Occipital lobe (tissue), 2 donors: ENCODE data around the gene CSNK2A1. TPM values are rescaled to one million over a fixed set of nuclear protein-coding genes. Genes with fewer than 3 reads are reported as not detected.
"Not testable (repeated sequence)": the region's sequence is repeated elsewhere in the genome, so short reads cannot be mapped to it uniquely, and the experiment has no call there.

Experiments used
- DNase-seq: peaks from one replicate; lab custom pipeline; 2025; lab: John Stamatoyannopoulos, UW
- total RNA-seq: library from RNA; depleted of rRNA; stranded (reverse); fragments of >200 nt; gene quantifications from one replicate; pipeline ENCODE4 v1.2.3, GENCODE V29; 2014

CSNK2A1 gene
- 187 TPM for total RNA-seq

GRCh38 chr20:543369-544152 lies at the start of gene CSNK2A1:
Gene CSNK2A1, minus strand, starts transcription at chr20:543790. Its CDS starts 35,239 bp downstream, at chr20:508551.
- DNase-seq, result peak; percentile 95

GRCh38 chr20:592506-592905 lies 48.9 kb upstream of the CSNK2A1 start:
- no peak for DNase-seq

GRCh38 chr20:591941-592340 lies 48.4 kb upstream of the CSNK2A1 start:
- DNase-seq, result no peak

- DNase-seq, result no peak
Measured at GRCh38 chr20:588932-589672, 45.5 kb upstream of the CSNK2A1 start.

DNA sequence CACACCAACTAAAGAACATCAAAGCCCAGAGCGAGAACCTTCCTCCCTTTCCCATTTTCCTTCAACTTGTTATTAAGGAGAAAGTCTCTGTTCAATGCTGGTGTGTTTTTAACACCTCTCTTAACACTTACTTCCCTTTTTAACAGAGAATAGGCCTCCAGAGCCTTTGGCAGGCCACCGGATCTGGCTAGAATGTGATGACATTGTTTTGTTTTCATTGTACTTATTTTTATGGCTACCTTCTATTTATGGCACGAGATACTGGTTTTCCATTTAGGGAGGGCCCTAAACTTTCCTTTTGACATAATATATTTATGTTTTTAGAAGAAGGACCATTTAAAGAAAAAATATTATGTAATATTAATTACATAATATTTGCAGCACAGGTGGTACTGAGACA lies 44.9 kb upstream of the CSNK2A1 start:
- no peak for DNase-seq

- no peak for DNase-seq
Measured at GRCh38 chr20:584971-585301, 41.3 kb upstream of the CSNK2A1 start.

DNA sequence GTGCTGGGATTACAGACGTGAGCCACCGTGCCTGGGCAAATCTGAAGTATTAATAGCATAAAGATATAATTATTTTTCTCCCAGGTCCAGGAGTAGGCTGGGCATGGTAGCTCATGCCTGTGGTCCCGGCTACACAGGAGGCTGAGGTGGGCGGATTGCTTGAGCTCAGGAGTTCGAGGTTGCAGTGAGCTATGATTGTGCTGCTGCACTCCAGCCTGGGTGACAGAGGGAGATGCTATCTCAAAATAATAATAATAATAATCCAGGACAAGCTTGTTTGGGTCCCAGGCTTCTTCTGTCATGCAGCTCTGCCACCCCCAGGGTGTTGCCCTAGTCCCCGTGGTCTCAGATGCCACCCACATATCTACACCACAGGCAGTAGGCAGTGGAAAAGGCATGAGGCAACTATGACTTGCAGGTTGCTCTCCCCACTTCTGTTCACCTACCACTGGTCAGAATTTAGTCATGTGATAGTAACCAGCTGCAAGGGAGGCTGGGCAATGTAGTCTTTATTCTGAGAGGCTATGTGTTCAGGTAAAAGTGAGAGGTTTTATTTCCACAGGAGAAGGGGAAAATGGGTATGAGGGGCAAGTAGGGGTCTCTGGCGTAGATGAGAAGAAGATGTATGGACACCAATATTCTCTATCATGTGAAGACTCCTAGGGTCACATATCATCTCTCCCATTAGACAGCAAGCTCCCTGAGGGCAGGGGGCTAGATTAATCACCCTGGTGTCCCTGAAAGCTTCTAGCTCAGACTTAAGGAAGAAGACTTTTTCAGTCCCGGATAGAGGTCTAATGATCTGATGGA lies 40.8 kb upstream of the CSNK2A1 start:
- no peak for DNase-seq

DNA sequence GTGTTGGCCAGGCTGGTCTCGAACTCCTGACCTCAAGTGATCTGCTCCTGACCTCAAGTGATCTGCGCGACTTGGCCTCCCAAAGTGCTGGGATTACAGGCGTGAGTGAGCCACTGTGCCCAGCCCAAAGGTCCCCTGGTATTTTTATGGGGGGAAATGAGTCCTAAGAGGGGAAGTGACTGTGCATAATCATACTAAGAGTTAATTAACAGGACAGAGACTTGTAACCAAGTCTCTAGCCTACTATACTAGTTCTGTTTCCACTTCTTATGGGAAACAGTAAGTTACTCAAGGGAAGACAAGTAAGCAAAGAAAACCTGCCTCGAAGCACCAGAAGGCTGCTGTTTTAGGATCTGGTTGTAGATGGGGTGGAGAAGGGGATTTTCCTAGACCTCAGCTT lies 38.6 kb upstream of the CSNK2A1 start:
- no peak for DNase-seq

- DNase-seq, result not testable (repeated sequence)
Measured at GRCh38 chr20:578940-579690, 35.5 kb upstream of the CSNK2A1 start.

DNA sequence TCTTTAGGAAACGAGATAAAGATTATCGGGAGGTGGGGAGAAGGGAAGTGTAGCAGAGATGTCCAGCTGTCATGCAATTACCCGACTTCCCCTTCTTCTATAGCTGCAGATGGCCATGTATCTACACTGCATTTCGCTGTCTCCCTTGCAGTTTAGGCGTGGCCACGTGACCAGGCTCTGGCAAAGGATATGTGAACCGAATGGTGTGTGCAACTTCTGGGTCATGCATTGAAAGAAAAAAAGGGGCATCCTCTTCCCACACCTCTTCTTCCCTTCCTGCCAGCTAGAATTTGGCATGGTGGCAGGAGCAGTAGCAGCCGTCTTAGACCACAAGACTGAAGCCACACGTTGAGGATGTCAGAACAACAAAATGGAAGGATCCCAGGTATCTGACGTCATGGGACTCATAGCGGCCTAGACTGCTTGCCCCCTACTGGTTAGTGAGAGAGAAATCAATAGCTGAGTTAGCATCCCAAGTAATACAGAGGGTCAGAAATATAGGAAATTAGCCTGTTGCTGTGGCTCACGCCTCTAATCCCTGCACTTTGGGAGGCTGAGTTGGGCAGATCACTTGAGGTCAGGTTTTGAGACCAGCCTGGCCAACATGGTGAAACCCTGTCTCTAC lies 33.7 kb upstream of the CSNK2A1 start:
- no peak for DNase-seq

GRCh38 chr20:576156-576555 lies 32.6 kb upstream of the CSNK2A1 start:
- no peak for DNase-seq

GRCh38 chr20:575230-575629 lies 31.6 kb upstream of the CSNK2A1 start:
- DNase-seq, result no peak

GRCh38 chr20:574297-574942 lies 30.8 kb upstream of the CSNK2A1 start:
- no peak for DNase-seq

GRCh38 chr20:573414-574296 lies 30.1 kb upstream of the CSNK2A1 start:
- no peak for DNase-seq

- DNase-seq, result no peak
Measured at GRCh38 chr20:572727-573126, 29.1 kb upstream of the CSNK2A1 start.

DNA sequence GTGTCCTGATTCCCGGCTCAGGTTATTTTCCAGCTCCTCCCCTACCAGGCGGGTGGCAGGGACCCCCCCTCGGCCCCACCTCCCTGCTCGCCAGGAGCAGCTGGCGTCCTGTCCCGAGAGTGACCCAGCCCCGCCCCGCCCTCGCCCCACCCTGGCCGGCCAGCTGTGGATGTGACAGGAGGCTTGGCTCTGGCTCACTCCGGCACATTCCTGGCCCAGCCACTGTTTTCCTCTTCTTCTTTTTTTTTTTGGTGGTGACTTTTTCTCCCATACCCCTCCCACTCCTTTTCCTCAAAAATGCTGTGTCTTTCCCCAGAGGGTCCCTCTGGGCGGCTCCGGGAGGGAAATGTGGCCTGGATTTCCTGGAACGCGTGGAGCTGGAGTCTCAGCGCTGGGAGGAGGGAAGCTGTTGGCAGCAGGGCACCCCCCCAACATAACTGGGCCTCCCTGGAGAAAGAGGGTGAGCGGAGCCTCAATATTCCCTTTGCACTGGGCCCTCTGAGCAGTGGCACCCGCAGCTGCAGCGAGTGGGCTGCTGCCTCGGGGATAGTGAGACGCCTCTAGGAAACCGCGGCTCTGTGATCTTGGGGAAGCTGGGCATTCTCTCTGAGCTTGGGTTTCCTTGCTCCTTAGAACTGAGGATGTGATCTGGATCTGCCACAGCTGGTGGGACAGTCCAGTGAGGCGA lies 28.3 kb upstream of the CSNK2A1 start:
- no peak for DNase-seq

DNA sequence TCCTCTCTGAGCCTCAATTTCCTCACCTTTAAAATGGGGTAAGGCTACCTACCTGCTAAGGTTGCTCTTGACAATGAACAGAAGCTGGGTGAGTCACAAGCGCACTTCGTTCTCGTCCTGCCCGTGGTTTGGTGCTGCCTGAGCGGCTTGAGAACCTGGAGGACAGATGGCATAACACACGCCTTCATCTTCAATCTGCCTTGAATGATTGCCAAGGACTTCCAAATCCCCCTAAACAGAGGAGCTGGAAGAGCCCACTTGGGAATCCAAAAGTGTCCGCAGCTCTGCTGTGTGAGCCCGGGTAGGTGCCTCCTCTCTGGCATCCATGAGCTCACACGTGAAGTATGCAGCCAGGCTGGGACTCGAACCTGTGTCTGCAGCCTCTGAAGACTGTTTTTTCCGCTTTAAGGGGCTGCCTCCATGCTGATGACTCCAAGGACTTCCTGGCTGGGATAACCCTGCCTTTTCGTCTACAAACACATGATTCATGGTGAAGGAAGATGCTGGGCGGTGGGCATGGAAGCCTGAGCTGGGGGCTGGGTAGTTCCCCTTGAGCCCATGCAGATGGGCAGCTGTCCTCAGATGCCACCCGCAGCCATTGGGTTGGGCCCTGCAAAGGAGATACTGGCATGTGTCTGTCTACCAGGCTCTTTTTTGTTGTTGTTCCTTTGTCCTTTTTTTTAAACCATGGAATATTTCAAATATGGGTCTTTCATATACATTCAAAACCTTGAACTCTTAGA lies 25.3 kb upstream of the CSNK2A1 start:
- DNase-seq, result no peak

- no peak for DNase-seq
Measured at GRCh38 chr20:568097-568652, 24.6 kb upstream of the CSNK2A1 start.
